Stimulated activated CD4-positive, alpha-beta T cell treated with anti-CD3 and anti-CD28 coated beads, Interleukin-12 subunit alpha, Interleukin-12 subunit beta, amount 100 ng/mL, for 48 hours (primary cell): Measurements from ENCODE around the gene ATL1.
"Not testable (repeated sequence)": the region's sequence is repeated elsewhere in the genome, so short reads cannot be mapped to it uniquely, and the experiment has no call there.

Experiments
- DNase-seq, 3 donors: peaks; one replicate each; pipeline ENCODE4 v3.0.0-alpha.2; 2020; ENCODE audit warnings: low read depth in 2 of 3, low spot score in 1 of 3

The ATL1 gene

GRCh38 chr14:50534416-50534815 is 25.5 kb upstream of the ATL1 start:
- no peak for DNase-seq

- DNase-seq, result no peak
Measured at GRCh38 chr14:50534997-50535396, 24.9 kb upstream of the ATL1 start.

- DNase-seq, result not testable (repeated sequence)
Measured at GRCh38 chr14:50538034-50538433, 21.9 kb upstream of the ATL1 start.

DNA sequence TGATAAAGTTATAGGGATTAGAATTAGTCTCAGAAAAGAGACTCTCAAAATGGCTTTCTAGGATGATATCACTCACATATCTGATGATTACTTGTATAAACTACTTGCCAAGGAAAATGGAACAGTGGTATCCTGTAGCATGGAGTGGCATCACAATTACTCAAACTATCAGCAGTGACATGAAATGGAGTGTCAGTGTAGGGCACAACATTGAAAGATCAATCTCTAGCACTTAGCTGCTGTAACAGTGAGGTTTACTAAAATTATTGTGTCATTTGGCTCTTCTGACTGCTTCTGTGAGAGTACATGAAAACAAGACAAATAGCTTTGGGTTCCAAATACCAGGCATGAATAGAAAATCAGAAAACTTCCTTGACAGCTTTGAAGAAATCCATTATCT is 20.9 kb upstream of the ATL1 start:
- no peak for DNase-seq

DNA sequence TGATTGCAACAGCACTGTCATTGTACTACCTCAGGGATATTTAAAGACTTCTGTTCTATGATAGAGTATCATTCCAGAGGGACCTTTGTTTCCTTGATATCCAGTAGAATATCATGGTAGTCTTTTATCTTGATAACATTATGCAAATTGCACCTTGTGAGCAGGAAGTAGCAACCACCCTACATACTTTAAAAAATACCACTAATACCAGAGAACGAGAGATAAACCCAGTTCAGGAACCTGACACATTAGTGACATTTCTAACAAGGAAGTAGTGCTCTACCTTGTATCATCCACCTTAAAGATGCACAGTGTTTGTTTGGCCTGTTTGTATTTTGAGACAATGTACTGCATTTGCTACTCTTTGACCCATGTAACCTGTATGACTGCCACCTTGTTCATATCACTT is 18.8 kb upstream of the ATL1 start:
- DNase-seq, result no peak

DNA sequence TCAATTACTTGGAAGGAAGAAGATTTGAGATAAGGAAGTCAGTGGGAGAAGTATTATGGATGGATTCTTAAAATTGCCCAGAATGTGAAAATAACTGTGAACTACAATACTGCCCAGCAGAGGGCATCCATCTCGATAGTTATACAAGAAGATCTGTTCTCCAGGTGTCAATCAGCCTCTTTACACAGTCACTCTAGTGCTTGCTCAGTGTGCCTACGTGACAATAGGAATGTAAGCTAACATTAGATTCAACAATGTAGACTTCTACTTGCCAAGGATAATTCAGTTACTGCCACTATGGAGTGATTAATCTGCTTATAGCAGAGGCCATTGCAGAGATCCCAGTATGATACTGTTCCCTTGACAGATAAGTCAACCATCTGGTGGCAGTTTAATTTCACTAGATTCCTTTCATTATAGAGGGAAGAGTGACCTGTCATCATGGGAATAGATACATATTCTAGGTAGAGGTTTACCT is 17.0 kb upstream of the ATL1 start:
- DNase-seq, result peak in 2 of 3 donors; percentile 10 to 50

DNA sequence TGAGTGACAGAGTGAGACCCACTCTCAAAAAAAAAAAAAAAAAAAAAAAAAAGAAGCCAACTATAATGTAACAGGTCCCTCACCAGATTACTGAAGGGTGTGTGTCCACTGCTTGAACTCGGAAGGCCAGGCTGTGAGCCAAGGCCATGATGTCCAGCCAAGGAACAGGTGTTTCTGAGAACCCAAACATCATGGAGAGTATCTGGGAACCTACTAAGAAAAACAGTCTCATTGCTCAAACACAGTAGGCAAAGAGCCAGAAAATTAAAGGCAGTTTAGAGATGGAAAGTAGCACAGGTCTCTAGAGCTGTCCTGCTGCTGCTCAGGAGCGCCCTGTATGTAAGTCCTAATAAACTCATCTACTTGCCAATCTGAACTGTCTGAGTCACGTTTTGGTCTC is 15.0 kb upstream of the ATL1 start:
- no peak for DNase-seq

- DNase-seq, result no peak
Measured at GRCh38 chr14:50545618-50546017, 14.3 kb upstream of the ATL1 start.

GRCh38 chr14:50550294-50550693 is 9.7 kb upstream of the ATL1 start:
- no peak for DNase-seq

DNA sequence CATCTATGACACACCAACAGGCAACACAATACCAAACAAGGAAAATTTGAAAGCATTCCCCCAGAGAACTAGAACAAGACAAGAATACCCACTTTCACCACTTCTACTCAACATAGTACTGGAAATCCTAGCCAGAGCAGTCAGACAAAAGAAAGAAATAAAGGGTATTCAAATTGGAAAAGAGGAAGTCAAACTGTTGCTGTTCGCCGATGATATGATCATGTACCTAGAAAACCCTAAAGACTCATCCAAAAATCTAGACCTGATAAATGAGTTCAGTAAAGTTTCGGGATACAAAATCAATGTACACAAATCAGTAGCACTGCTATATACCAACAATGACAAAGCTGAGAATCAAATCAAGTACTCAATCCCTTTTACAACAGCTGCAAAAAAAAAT is 8.1 kb upstream of the ATL1 start:
- DNase-seq, result no peak

- DNase-seq, result not testable (repeated sequence)
Measured at GRCh38 chr14:50552796-50553195, 7.1 kb upstream of the ATL1 start.

- DNase-seq, result peak; percentile 12 to 49 (median 26)
Measured at GRCh38 chr14:50560931-50561285, 963 bp downstream of the ATL1 start.

GRCh38 chr14:50562841-50563240 is 2.9 kb downstream of the ATL1 start:
- no peak for DNase-seq

- no peak for DNase-seq
Measured at GRCh38 chr14:50569714-50570274, 9.8 kb downstream of the ATL1 start.

- DNase-seq, result no peak
Measured at GRCh38 chr14:50573862-50574261, 13.9 kb downstream of the ATL1 start.

- no peak for DNase-seq
Measured at GRCh38 chr14:50575769-50576168, 15.8 kb downstream of the ATL1 start.

DNA sequence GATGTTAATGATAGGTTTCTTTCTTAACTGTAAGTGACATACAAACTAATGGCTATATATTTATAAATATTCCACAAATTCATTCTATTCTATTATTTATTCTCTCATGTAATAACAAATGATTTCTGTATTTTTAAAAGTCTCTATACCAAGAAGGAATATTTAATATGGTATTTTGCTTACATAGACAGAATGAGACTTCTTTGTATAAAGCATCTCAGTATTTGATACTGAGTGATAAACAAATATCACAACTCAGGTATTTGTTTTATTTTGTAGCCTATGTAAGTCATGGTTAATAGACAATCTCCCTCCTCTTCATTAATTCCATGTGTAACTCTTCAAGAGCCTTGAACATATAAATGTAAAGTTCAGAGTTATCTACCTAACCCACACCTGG is 18.0 kb downstream of the ATL1 start:
- no peak for DNase-seq

- DNase-seq, result no peak
Measured at GRCh38 chr14:50578433-50578832, 18.5 kb downstream of the ATL1 start.

- DNase-seq, result no peak
Measured at GRCh38 chr14:50590464-50590863, 30.5 kb downstream of the ATL1 start.

- DNase-seq, result no peak
Measured at GRCh38 chr14:50594577-50595316, 34.8 kb downstream of the ATL1 start.

DNA sequence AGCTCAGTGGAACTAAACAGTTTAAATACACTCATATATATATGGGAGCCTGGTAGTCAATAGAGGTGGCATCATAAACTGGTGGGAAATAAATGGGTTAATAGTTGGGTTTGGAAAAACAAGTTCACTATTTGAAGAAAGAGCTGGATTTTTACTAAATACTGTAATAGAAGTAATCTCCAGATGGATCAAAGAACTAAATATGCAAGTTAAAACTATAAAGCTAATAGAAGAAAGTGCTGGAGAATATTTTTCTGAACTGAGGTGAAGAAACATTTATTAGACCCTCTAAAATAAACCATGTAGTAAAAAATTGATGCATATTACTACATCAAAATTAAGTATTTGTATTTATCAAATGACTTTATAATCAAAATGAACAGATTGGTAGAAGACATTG is 38.8 kb downstream of the ATL1 start:
- DNase-seq, result no peak

GRCh38 chr14:50599700-50600444 is 39.9 kb downstream of the ATL1 start:
- DNase-seq, result no peak
